Psoas muscle (tissue), 8 donors: ENCODE data around the gene CSK. TPM values are rescaled to one million over a fixed set of nuclear protein-coding genes. Genes with fewer than 3 reads are reported as not detected.

Experiments
- ATAC-seq, 4 donors: fragments of 200-7000 bp; cut with Tn5 transposase; one replicate each; pipeline ENCODE4 v1.9.1; 2020; ENCODE audit warnings: moderate library complexity in 3 of 4, mild to moderate bottlenecking in 2 of 4
- DNase-seq, 2 donors: peaks; one replicate each; pipeline ENCODE4 v3.0.0-alpha.2; 2020
- H3K27ac ChIP-seq: fragments of 200-600 bp; one replicate; pipeline ENCODE4 v1.8.0; 2022
- H3K27me3 ChIP-seq, 3 donors: fragments of 200-600 bp in 1 of 3; one replicate each; pipeline versions ENCODE4 v1.6.1 to v1.8.0; 2013 to 2022; ENCODE audit warnings: low read length in 2 of 3, mild to moderate bottlenecking in 2 of 3, moderate library complexity in 1 of 3; ENCODE audit not compliant: insufficient read depth in 3 of 3
- H3K36me3 ChIP-seq, 2 donors: fragments of 200-600 bp in 1 of 2; one replicate each; pipeline versions ENCODE4 v1.6.1 to v1.8.0; 2013 to 2022; ENCODE audit warnings: low read depth in 1 of 2, mild to moderate bottlenecking in 1 of 2, moderate library complexity in 1 of 2; ENCODE audit not compliant: insufficient read depth in 1 of 2
- H3K4me1 ChIP-seq: fragments of 200-600 bp; one replicate; pipeline ENCODE4 v1.8.0; 2022
- H3K4me3 ChIP-seq: fragments of 200-600 bp; one replicate; pipeline ENCODE4 v1.8.0; 2022; ENCODE audit warnings: mild to moderate bottlenecking
- H3K9me3 ChIP-seq: fragments of 200-600 bp; one replicate; pipeline ENCODE4 v1.8.0; 2022
- WGBS, 3 donors: extraction: QIAGEN DNeasy Blood & Tissue Kit; methylation state at CpG; one replicate each; pipeline versions ENCODE4 v1.1.6 to v1.1.7; 2013; 5-methylcytosine and 5-hydroxymethylcytosine counted together
- intact Hi-C, 2 donors: fragments of 100-400 bp; cut with DNase I; formaldehyde crosslinking; loops; one replicate each; pipeline versions ENCODE4 v1.11.0 to v1.14.2; 2022
- polyA plus RNA-seq, 3 donors: library from polyadenylated mRNA; stranded (reverse); fragments of 200-250 nt; gene quantifications; one replicate each; pipeline ENCODE4 v1.2.3, GENCODE V29; 2013
- total RNA-seq, 4 donors: library from RNA; stranded (reverse); fragmentation: NEBNext Ultra II Directional in 2 of 4; extraction: Animal tissue kit (Norgen Biotek cat#: 25700) in 2 of 4; gene quantifications; one replicate each; pipeline versions ENCODE4 v1.2.1 to v1.2.4, GENCODE V29; 2021 to 2023
- TF ChIP-seq, protein P1 (sequence below): fragments of 200-600 bp; IDR thresholded peaks from one replicate; pipeline ENCODE4 v1.8.0; 2022; ENCODE audit warnings: antibody characterized with exemption
- donor health status: healthy with polysubstance abuse.
- donor health status: DM: no; HTN: no; CAD: no; lungs with moderate emphysema.
- donor health status: Bipolar disorder and iron deficiency.
- donor health status: healthy.
- donor health status: DM: yes; HTN: yes; CAD: no.
- donor health status: DM: no; HTN: no; CAD: no.
- donor health status: DM: no; HTN: no; CAD: no.
- donor health status: DM: yes; HTN: yes; CAD: no.

CSK gene
- total and polyA plus RNA-seq, 7 donors = 12.2 to 29.6 (median 16.3) TPM

DNA sequence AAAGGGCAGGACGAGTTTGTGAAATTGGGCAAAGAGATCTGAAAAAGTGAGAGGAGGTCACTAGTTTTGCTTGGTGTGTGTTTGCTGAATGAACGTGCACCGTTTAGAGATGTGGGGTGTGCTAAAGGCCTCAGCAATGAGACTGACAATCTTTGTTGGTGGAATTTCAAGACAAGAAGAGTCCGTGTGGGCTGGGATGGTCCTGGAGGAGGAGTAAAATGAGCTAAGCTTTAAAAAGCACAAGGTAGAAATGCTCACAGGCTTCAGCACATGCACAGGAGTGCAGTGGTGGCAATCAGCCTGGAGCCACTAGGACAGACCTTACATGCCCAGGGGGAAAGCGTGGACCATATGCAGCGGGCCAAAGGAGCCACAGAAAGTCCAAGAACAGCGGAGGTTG, 43.1 kb downstream of the CSK start:
- Histone ChIP-seq H3K4me1 (no peaks in the 10 kb centered on the region), H3K27ac (no peak overlapping the region), H3K36me3 (no peaks in the 10 kb centered on the region), H3K4me3 (no peak overlapping the region), H3K9me3 (no peaks in the 10 kb centered on the region), H3K27me3 (peaks cover 0 to 10% (median 1%) of the 10 kb centered on the region in 3 donors)
- ATAC-seq (no peak), DNase-seq (no peak)
- WGBS, 3 donors = 73 to 78% (median 77%) methylated on average over 7 of the region's 7 CpGs
- intact Hi-C loops = no loop called here
- TF ChIP-seq, protein P1, sequence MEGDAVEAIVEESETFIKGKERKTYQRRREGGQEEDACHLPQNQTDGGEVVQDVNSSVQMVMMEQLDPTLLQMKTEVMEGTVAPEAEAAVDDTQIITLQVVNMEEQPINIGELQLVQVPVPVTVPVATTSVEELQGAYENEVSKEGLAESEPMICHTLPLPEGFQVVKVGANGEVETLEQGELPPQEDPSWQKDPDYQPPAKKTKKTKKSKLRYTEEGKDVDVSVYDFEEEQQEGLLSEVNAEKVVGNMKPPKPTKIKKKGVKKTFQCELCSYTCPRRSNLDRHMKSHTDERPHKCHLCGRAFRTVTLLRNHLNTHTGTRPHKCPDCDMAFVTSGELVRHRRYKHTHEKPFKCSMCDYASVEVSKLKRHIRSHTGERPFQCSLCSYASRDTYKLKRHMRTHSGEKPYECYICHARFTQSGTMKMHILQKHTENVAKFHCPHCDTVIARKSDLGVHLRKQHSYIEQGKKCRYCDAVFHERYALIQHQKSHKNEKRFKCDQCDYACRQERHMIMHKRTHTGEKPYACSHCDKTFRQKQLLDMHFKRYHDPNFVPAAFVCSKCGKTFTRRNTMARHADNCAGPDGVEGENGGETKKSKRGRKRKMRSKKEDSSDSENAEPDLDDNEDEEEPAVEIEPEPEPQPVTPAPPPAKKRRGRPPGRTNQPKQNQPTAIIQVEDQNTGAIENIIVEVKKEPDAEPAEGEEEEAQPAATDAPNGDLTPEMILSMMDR = no peak

DNA sequence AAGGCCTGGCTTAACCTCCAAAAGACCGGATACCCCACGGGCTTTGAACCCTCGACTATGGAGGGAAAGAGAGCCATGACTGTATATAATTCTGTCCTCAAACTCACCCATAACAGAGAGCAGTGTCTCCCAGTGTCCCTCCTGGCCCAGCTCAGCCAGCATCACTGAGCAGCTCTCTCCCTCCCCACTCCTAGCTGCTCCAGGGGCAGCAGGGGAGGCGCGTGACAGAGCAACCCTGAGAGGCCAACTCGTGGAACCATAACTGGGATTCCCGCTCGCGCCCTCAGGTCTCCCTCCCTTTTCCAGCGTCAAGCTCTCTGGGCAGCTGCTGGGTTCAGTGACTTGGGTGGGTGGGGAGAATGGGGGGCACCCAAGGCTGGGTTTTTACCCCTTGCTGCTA, 44.0 kb downstream of the CSK start:
- no peaks in the 10 kb centered on the region for H3K36me3 ChIP-seq
- DNase-seq = no peak
- 37 to 48% (median 40%) methylated on average over 9 to 10 of the region's 10 CpGs for WGBS, 3 donors
- TF ChIP-seq, protein P1 = no peak
- ATAC-seq = no peak
- H3K27ac ChIP-seq = no peak overlapping the region
- peaks cover 4% of the 10 kb centered on the region for H3K4me1 ChIP-seq
- no peak overlapping the region for H3K4me3 ChIP-seq
- no peaks in the 10 kb centered on the region for H3K9me3 ChIP-seq
- peaks cover 0 to 10% (median 1%) of the 10 kb centered on the region in 3 donors for H3K27me3 ChIP-seq
- intact Hi-C loops = no loop called here

DNA sequence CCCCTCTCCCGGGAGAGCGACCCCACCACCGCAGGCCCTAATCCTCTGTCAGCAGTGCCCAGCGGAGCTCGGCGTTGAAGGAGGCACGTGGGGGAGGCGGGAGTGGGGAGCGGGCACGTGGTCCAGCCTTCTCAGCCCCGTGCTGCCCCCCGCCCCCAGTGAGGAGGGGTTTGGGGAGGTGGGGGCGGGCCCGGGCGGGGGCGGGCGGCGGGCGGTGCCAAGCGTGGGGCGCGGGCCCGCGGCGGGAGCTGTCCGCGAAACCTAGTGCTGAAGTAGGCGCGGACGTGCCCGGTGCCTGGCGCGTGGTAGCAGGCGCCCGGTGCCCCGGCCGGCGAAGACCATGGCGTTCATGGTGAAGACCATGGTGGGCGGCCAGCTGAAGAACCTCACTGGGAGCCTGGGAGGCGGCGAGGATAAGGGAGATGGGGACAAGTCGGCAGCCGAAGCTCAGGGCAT, 44.5 kb downstream of the CSK start, which contains the start of gene CPLX3:
TSS of gene CPLX3 (plus strand) at position 264 of the 456 bp plus-strand sequence. CDS start at position 341, 77 bp downstream.
- DNase-seq = peak in 1 of 2 donors; percentile 34

DNA sequence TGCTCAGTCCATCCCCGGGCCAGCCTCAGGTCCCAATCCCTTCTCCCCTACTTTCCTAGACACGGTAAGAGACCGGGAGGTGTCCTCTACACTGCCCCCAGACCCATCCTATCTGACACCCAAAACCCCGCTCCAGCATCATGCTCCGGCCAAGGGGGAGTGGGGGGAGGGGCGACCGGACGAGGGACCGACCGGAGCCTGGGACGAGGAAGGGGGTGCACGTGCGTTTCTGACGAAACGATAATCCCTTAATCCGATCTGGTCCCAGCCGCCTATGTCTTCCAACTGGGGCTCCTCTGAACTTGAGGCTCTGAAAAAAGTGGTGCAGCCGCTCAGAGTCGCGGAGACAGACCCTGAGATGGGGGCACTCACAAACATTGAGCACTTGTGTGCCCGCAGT, 45.0 kb downstream of the CSK start:
- intact Hi-C loops = no loop called here
- ATAC-seq (no peak), DNase-seq (no peak)
- Histone ChIP-seq H3K4me3 (no peak overlapping the region), H3K27ac (no peak overlapping the region), H3K27me3 (peaks cover 0 to 10% (median 1%) of the 10 kb centered on the region in 3 donors), H3K9me3 (no peaks in the 10 kb centered on the region), H3K4me1 (peaks cover 13% of the 10 kb centered on the region), H3K36me3 (no peaks in the 10 kb centered on the region)
- TF ChIP-seq, protein P1 = no peak
- whole genome bisulfite sequencing, 3 donors = 9 to 15% (median 14%) methylated on average over 21 of the region's 21 CpGs

More for the DNA sequence above, 44.5 kb downstream of the CSK start, which contains the start of gene CPLX3:
- Histone ChIP-seq H3K4me3 (no peak within 1 kb of the TSS), H3K9me3 (no peaks in the 10 kb centered on the region), H3K4me1 (peaks cover 9% of the 10 kb centered on the region), H3K27ac (no peak within 1 kb of the TSS), H3K36me3 (no peaks in the 10 kb centered on the region), H3K27me3 (peaks cover 0 to 10% (median 1%) of the 10 kb centered on the region in 3 donors)
- intact Hi-C loops = no loop called here
- WGBS, 3 donors = 2 to 8% (median 5%) methylated on average over 19 to 44 of the region's 44 CpGs
- peak; percentile 40 to 76 (median 60) for ATAC-seq
- TF ChIP-seq, protein P1 = no peak

DNA sequence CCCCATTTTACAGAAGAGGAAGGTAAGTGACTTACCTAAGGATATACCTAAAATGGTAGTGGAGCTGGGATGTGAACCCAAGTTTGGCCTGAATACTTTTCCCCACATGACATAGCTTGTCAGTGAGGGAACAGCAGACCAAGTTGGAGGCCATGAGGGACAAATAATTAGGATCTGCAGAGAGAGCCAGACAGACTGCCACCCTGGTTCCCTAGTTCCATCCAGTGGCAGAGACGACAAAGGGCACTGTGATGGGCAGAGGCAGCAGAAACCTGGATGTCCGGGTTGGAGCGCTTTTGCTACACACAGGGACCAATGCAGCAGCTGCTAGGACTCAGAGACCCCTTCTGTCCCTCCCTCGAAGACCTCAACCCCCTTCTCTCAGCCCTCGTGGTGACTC, 45.7 kb downstream of the CSK start:
- Histone ChIP-seq H3K4me3 (no peak overlapping the region), H3K27me3 (peaks cover 0 to 10% (median 1%) of the 10 kb centered on the region in 3 donors), H3K9me3 (no peaks in the 10 kb centered on the region), H3K4me1 (peaks cover 17% of the 10 kb centered on the region), H3K27ac (no peak overlapping the region), H3K36me3 (no peaks in the 10 kb centered on the region)
- no peak for DNase-seq
- ATAC-seq = no peak
- intact Hi-C loops = no loop called here
- TF ChIP-seq, protein P1 = no peak
- WGBS, 3 donors = 45 to 56% (median 51%) methylated on average over 5 of the region's 5 CpGs
